Measurements from ENCODE around the gene APH1B. TPM values are rescaled to one million over a fixed set of nuclear protein-coding genes. Genes with fewer than 3 reads are reported as not detected.

The APH1B gene
- total RNA-seq, 1 experiment from 2014 or later: 14.0 TPM

DNA sequence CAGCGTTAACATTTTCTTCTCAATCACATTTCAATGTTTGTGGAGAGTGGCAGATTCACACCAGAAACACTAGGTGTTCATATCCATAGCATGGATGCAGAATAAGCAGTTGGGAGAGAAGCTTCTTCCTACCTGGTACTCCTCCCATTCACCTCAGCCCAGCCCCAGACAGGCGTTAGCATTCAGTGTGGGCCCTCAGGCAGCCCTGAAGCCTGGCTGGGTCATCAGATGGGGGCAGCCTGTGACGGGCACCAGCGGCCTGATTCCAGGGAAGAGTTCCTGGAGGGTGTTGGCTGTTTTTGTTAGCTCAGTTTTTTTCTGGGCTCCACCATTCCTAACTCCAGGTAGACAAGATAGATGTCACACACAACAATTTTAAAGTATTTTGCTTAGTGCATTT lies 31.1 kb downstream of the APH1B start:
- H3K4me3 ChIP-seq (ENCODE audit: low read depth in 2 of 2, low read length in 2 of 2): no peak overlapping the region
- no peaks in the 10 kb centered on the region for H3K4me1 ChIP-seq (ENCODE audit: control insufficient read depth, insufficient read depth, low read length)
- ATAC-seq (no peak), DNase-seq (ENCODE audit: low read depth, low spot score) (no peak)
- TF ChIP-seq POLR2AphosphoS5 (IDR thresholded peaks at IDR 0.05; ENCODE audit: low read depth, low read length): no peak
- TF ChIP-seq TCF7L2 (IDR thresholded peaks at IDR 0.05; ENCODE audit: low read depth, low read length): no peak
- no peak for TF ChIP-seq REST (IDR thresholded peaks at IDR 0.05; ENCODE audit: insufficient read depth in 1 of 2, low read depth in 2 of 2, low read length in 1 of 2)
- no peak for TF ChIP-seq SIN3A (IDR thresholded peaks at IDR 0.05; ENCODE audit: borderline replicate concordance, insufficient read depth, low read depth, low read length)
- TF ChIP-seq, protein P1, sequence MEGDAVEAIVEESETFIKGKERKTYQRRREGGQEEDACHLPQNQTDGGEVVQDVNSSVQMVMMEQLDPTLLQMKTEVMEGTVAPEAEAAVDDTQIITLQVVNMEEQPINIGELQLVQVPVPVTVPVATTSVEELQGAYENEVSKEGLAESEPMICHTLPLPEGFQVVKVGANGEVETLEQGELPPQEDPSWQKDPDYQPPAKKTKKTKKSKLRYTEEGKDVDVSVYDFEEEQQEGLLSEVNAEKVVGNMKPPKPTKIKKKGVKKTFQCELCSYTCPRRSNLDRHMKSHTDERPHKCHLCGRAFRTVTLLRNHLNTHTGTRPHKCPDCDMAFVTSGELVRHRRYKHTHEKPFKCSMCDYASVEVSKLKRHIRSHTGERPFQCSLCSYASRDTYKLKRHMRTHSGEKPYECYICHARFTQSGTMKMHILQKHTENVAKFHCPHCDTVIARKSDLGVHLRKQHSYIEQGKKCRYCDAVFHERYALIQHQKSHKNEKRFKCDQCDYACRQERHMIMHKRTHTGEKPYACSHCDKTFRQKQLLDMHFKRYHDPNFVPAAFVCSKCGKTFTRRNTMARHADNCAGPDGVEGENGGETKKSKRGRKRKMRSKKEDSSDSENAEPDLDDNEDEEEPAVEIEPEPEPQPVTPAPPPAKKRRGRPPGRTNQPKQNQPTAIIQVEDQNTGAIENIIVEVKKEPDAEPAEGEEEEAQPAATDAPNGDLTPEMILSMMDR (IDR thresholded peaks at IDR 0.05): no peak
- no peaks in the 10 kb centered on the region for H3K27me3 ChIP-seq (ENCODE audit: control insufficient read depth, insufficient read depth, low read length)
- POLR2A ChIA-PET: no interaction called here
- no peak overlapping the region for H3K27ac ChIP-seq (ENCODE audit: low read length)
- CTCF ChIA-PET: no interaction called here
- intact Hi-C loops (cut with micrococcal nuclease; ENCODE audit: unreplicated experiment) (no loop called here), in situ Hi-C loops (cut with HindIII; ENCODE audit: low pct_unique_long_range_greater_than_20kb, low sequenced_read_pairs) (loop anchor here (5.0 kb wide), 1 partner anchor 94 kb away; no protein-coding TSS in a partner anchor)
- no peaks in the 10 kb centered on the region for H3K36me3 ChIP-seq (ENCODE audit: control insufficient read depth, insufficient read depth, low read length)
- BruUV-seq (replicated peaks): no TSS peak
- H3K9me3 ChIP-seq (ENCODE audit: control insufficient read depth, insufficient read depth, low read depth, low read length): no peaks in the 10 kb centered on the region

DNA sequence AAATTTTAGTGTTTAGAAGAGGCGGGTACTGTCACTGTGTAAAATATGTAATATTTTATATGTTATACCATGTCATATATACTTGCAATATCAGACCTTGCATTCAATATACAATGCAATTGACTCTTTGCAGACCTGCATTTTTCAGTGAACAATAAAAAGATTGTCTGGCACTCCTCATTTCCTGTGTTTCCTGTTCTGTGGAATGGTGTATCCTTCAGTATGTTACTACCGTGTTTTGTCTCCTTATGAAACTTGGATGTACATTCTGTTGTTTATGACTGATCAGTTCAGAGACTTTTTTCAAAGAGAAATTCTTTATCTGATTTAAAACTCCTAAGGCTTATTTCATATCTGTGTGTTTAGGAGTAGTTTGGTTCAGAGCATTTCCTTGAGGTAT lies 31.5 kb downstream of the APH1B start:
- Histone ChIP-seq H3K27ac (ENCODE audit: low read length) (no peak overlapping the region), H3K4me1 (ENCODE audit: control insufficient read depth, insufficient read depth, low read length) (no peaks in the 10 kb centered on the region), H3K4me3 (ENCODE audit: low read depth in 2 of 2, low read length in 2 of 2) (no peak overlapping the region), H3K9me3 (ENCODE audit: control insufficient read depth, insufficient read depth, low read depth, low read length) (no peaks in the 10 kb centered on the region), H3K27me3 (ENCODE audit: control insufficient read depth, insufficient read depth, low read length) (no peaks in the 10 kb centered on the region), H3K36me3 (ENCODE audit: control insufficient read depth, insufficient read depth, low read length) (no peaks in the 10 kb centered on the region)
- intact Hi-C loops (cut with micrococcal nuclease; ENCODE audit: unreplicated experiment): no loop called here
- BruUV-seq (replicated peaks): no TSS peak
- ATAC-seq (no peak), DNase-seq (ENCODE audit: low read depth, low spot score) (no peak)
- TF ChIP-seq TCF7L2 (IDR thresholded peaks at IDR 0.05; ENCODE audit: low read depth, low read length) (no peak), REST (IDR thresholded peaks at IDR 0.05; ENCODE audit: insufficient read depth in 1 of 2, low read depth in 2 of 2, low read length in 1 of 2) (no peak)
- ChIA-PET CTCF (no interaction called here), POLR2A (no interaction called here)
- in situ Hi-C loops (cut with HindIII; ENCODE audit: low pct_unique_long_range_greater_than_20kb, low sequenced_read_pairs): loop anchor here (5.0 kb wide), 1 partner anchor 93 kb away; no protein-coding TSS in a partner anchor

Measured in Panc1 (cell line).